ENCODE measurements around the gene IRX3. TPM values are rescaled to one million over a fixed set of nuclear protein-coding genes. Genes with fewer than 3 reads are reported as not detected.

IRX3 gene
- total RNA-seq, 1 donor from 2014 or later, result 94.4 TPM

GRCh38 chr16:54317101-54317611 is 30.6 kb upstream of the IRX3 start:
- H3K4me3 ChIP-seq, result no peak overlapping the region
- no peaks in the 10 kb centered on the region for H3K36me3 ChIP-seq
- no peak for TF ChIP-seq CTCF (IDR thresholded peaks at IDR 0.05; ENCODE audit: borderline replicate concordance)
- H3K4me1 ChIP-seq, result no peaks in the 10 kb centered on the region
- no peak for DNase-seq
- intact Hi-C loops (cut with micrococcal nuclease), result no loop called here
- no peak overlapping the region for H3K27ac ChIP-seq (replicated peaks)
- H3K27me3 ChIP-seq (ENCODE audit: low read depth), result no peaks in the 10 kb centered on the region
- no peaks in the 10 kb centered on the region for H3K9me3 ChIP-seq (replicated peaks)

DNA sequence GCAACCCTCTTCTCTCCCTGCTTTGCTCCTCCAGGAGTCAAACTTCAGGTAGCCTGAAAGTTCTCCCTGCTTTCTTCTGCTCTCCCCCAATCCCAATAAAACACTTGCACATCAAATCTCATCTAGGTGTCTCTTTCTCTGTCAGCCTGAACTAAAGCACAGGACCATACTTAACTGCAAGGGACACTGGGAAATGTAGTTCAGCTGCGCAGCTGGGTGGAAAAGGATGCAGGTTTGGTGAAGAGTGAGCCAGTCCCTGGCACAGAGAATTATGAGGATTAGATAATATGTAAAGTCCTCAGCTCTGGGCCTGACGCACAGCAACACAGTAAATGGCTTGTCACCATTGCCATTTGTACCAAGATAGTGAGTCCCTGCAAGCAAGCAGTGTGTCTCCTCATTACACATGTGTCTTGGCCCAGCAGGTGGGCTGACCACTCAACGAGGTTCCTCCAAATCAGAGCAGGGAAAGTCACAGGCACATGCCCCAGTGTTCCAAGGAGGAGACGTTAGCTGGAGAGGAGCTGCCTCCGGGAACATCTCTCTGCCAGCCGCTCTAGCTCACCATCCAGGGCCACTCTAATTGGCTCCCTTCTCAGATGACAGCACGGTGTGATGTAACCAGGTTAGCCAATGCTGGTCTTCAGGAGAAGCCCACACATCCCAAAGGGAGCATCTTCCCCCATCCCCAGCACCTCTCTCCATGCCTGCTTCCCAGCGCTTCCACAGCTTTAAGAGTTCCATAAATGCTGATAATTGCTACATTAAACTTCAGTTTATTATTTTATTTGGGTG is 29.7 kb upstream of the IRX3 start:
- Histone ChIP-seq H3K36me3 (no peaks in the 10 kb centered on the region), H3K27ac (replicated peaks) (no peak overlapping the region), H3K4me3 (no peak overlapping the region), H3K27me3 (ENCODE audit: low read depth) (no peaks in the 10 kb centered on the region), H3K4me1 (no peaks in the 10 kb centered on the region), H3K9me3 (replicated peaks) (no peaks in the 10 kb centered on the region)
- DNase-seq, result no peak
- intact Hi-C loops (cut with micrococcal nuclease), result no loop called here
- no peak for TF ChIP-seq CTCF (IDR thresholded peaks at IDR 0.05; ENCODE audit: borderline replicate concordance)

GRCh38 chr16:54313789-54314188 is 27.2 kb upstream of the IRX3 start:
- no peaks in the 10 kb centered on the region for H3K36me3 ChIP-seq
- no peaks in the 10 kb centered on the region for H3K27me3 ChIP-seq (ENCODE audit: low read depth)
- DNase-seq, result no peak
- no peak for TF ChIP-seq CTCF (IDR thresholded peaks at IDR 0.05; ENCODE audit: borderline replicate concordance)
- no peak overlapping the region for H3K27ac ChIP-seq (replicated peaks)
- intact Hi-C loops (cut with micrococcal nuclease), result no loop called here
- no peak overlapping the region for H3K4me3 ChIP-seq
- no peaks in the 10 kb centered on the region for H3K4me1 ChIP-seq
- no peaks in the 10 kb centered on the region for H3K9me3 ChIP-seq (replicated peaks)

GRCh38 chr16:54312502-54312991 is 26.0 kb upstream of the IRX3 start:
- no peak for DNase-seq
- H3K27ac ChIP-seq (replicated peaks), result no peak overlapping the region
- no peak for TF ChIP-seq CTCF (IDR thresholded peaks at IDR 0.05; ENCODE audit: borderline replicate concordance)
- no peak overlapping the region for H3K4me3 ChIP-seq
- no peaks in the 10 kb centered on the region for H3K36me3 ChIP-seq
- H3K27me3 ChIP-seq (ENCODE audit: low read depth), result no peaks in the 10 kb centered on the region
- H3K4me1 ChIP-seq, result no peaks in the 10 kb centered on the region
- no peaks in the 10 kb centered on the region for H3K9me3 ChIP-seq (replicated peaks)
- intact Hi-C loops (cut with micrococcal nuclease), result no loop called here

GRCh38 chr16:54309341-54309740 is 22.8 kb upstream of the IRX3 start:
- Histone ChIP-seq H3K36me3 (no peaks in the 10 kb centered on the region), H3K27me3 (ENCODE audit: low read depth) (peaks cover 13% of the 10 kb centered on the region), H3K4me3 (no peak overlapping the region), H3K4me1 (no peaks in the 10 kb centered on the region), H3K27ac (replicated peaks) (no peak overlapping the region), H3K9me3 (replicated peaks) (no peaks in the 10 kb centered on the region)
- no peak for TF ChIP-seq CTCF (IDR thresholded peaks at IDR 0.05; ENCODE audit: borderline replicate concordance)
- DNase-seq, result no peak
- intact Hi-C loops (cut with micrococcal nuclease), result no loop called here
